ENCODE measurements around the gene SIRPA.

- TF ChIP-seq EZH2 (IDR thresholded peaks at IDR 0.05; ENCODE audit: insufficient read depth, poor library complexity, severe bottlenecking) (no peak), EZH2phosphoT487 (IDR thresholded peaks at IDR 0.05; ENCODE audit: insufficient read depth, low read depth) (no peak)
These were observed 6.3 kb upstream of the SIRPA start for GRCh38 chr20:1888796-1889463.

All from GM23248 (cell line).